ENCODE measurements around the gene GRIP1.

- TF ChIP-seq TEAD4 (IDR thresholded peaks at IDR 0.05) = no peak
- no peak for TF ChIP-seq EP300 (IDR thresholded peaks at IDR 0.05; ENCODE audit: borderline replicate concordance)
- no peak for TF ChIP-seq MAX (IDR thresholded peaks at IDR 0.05)
- TF ChIP-seq TCF12 (IDR thresholded peaks at IDR 0.05; ENCODE audit: low read depth) = no peak
- TF ChIP-seq, protein P1, sequence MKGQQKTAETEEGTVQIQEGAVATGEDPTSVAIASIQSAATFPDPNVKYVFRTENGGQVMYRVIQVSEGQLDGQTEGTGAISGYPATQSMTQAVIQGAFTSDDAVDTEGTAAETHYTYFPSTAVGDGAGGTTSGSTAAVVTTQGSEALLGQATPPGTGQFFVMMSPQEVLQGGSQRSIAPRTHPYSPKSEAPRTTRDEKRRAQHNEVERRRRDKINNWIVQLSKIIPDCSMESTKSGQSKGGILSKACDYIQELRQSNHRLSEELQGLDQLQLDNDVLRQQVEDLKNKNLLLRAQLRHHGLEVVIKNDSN (IDR thresholded peaks at IDR 0.05) = no peak
- TF ChIP-seq EGR1 (IDR thresholded peaks at IDR 0.05) = no peak
- TF ChIP-seq CEBPB (IDR thresholded peaks at IDR 0.05) = no peak
- TF ChIP-seq RAD21 (IDR thresholded peaks at IDR 0.05; ENCODE audit: low read depth) = no peak
- TF ChIP-seq ZBTB7A (IDR thresholded peaks at IDR 0.05; ENCODE audit: low read depth) = no peak
- TF ChIP-seq CREB1 (IDR thresholded peaks at IDR 0.05; ENCODE audit: low read depth) = no peak
- no peak for TF ChIP-seq NFIC (IDR thresholded peaks at IDR 0.05)
- no peak for TF ChIP-seq TAF1 (IDR thresholded peaks at IDR 0.05; ENCODE audit: low read depth)
Observed at GRCh38 chr12:66430106-66430505, 248.8 kb downstream of the GRIP1 start.
